K562 (cell line): ENCODE results near the gene GLYATL3. TPM values are rescaled to one million over a fixed set of nuclear protein-coding genes. Genes with fewer than 3 reads are reported as not detected.

Experiments used
- ATF1 ChIP-seq, 2 experiments: fragments of 450-650 bp in 1 of 2; IDR thresholded peaks; 2 replicates each; pipeline ENCODE4 v1.6.1; 2016; ENCODE audit warnings: missing compliant biosample characterization in 1 of 2, missing genetic modification characterization in 1 of 2
- BHLHE40 ChIP-seq: IDR thresholded peaks from 2 replicates; pipeline ENCODE4 v1.6.1; 2011; ENCODE audit warnings: low read length, improper control_type of control experiment
- BMI1 ChIP-seq: fragments of 150-350 bp; IDR thresholded peaks from 2 replicates; pipeline ENCODE4 v1.6.1; 2014; ENCODE audit warnings: low read length
- CHD2 ChIP-seq: IDR thresholded peaks from 2 replicates; pipeline ENCODE4 v1.6.1; 2011; ENCODE audit warnings: low read depth, low read length
- CREB1 ChIP-seq, 2 experiments: sonication (generic) in 1 of 2; formaldehyde crosslinking in 1 of 2; IDR thresholded peaks; 2 replicates each; pipeline versions ENCODE4 v1.6.1 to v1.8.0; 2012 to 2022; ENCODE audit warnings: inconsistent platforms in 1 of 2, mild to moderate bottlenecking in 1 of 2, missing genetic modification reagents in 1 of 2, moderate library complexity in 1 of 2
- ELF2 ChIP-seq: fragments of 250-450 bp; sonication (Bioruptor Pico); IDR thresholded peaks from 2 replicates; pipeline ENCODE4 v1.5.0; 2021; ENCODE audit warnings: mild to moderate bottlenecking
- EP400 ChIP-seq: fragments of 450-650 bp; IDR thresholded peaks from 2 replicates; pipeline ENCODE4 v1.6.1; 2017; ENCODE audit warnings: antibody characterized with exemption, mild to moderate bottlenecking, moderate library complexity
- ETV6 ChIP-seq, 3 experiments: fragments of 150-350 bp in 1 of 3; sonication (generic) in 1 of 3; formaldehyde crosslinking in 1 of 3; IDR thresholded peaks; 2 replicates each; pipeline versions ENCODE4 v1.6.1 to v1.8.0; 2014 to 2022; ENCODE audit warnings: borderline replicate concordance in 2 of 3, low read depth in 2 of 3, antibody characterized with exemption in 1 of 3, low read length in 1 of 3, mild to moderate bottlenecking in 1 of 3, missing genetic modification reagents in 1 of 3
- FOXK1 ChIP-seq: sonication (generic); formaldehyde crosslinking; IDR thresholded peaks from 2 replicates; pipeline ENCODE4 v1.8.0; 2022; ENCODE audit warnings: missing genetic modification reagents, mild to moderate bottlenecking, borderline replicate concordance
- GTF2E2 ChIP-seq: fragments of 200-800 bp; sonication (Bioruptor generic); IDR thresholded peaks from 2 replicates; pipeline ENCODE4 v1.6.1; 2016; ENCODE audit warnings: missing genetic modification characterization, missing compliant biosample characterization
- HNRNPLL ChIP-seq: fragments of 200-400 bp; formaldehyde crosslinking; IDR thresholded peaks from 2 replicates; pipeline ENCODE4 v1.6.1; 2017; ENCODE audit warnings: low read length, low read depth, mild to moderate bottlenecking; ENCODE audit not compliant: poor library complexity, severe bottlenecking
- HOXB6 ChIP-seq: fragments of 250-450 bp; sonication (Bioruptor Pico); IDR thresholded peaks from 2 replicates; pipeline ENCODE4 v1.5.1; 2022; ENCODE audit warnings: mild to moderate bottlenecking, borderline replicate concordance
- JUNB ChIP-seq: fragments of 450-650 bp; formaldehyde crosslinking; conservative IDR thresholded peaks from 2 replicates; pipeline ENCODE4 v1.4.0; 2020; ENCODE audit warnings: mild to moderate bottlenecking
- KAT8 ChIP-seq: fragments of 450-650 bp; IDR thresholded peaks from 2 replicates; pipeline ENCODE4 v1.6.1; 2016; ENCODE audit warnings: low read depth, mild to moderate bottlenecking
- PHF20 ChIP-seq: fragments of 450-650 bp; IDR thresholded peaks from 2 replicates; pipeline ENCODE4 v1.6.1; 2018; ENCODE audit not compliant: partially characterized antibody
- RNF2 ChIP-seq: sonication (generic); IDR thresholded peaks from 2 replicates; pipeline ENCODE4 v1.6.1; 2016
- SAP30 ChIP-seq: fragments of 200-600 bp; sonication (generic); IDR thresholded peaks from 2 replicates; pipeline ENCODE4 v1.6.1; 2012; ENCODE audit warnings: borderline replicate concordance, low read depth, mild to moderate bottlenecking, moderate library complexity, low read length, control low read depth, inconsistent platforms; ENCODE audit not compliant: insufficient read depth, poor library complexity, severe bottlenecking
- STAG1 ChIP-seq: sonication (generic); formaldehyde crosslinking; IDR thresholded peaks from 2 replicates; pipeline ENCODE4 v1.5.0; 2020; ENCODE audit warnings: missing genetic modification reagents, borderline replicate concordance
- ZBED1 ChIP-seq: IDR thresholded peaks from 2 replicates; pipeline ENCODE4 v1.6.1; 2014
- ZNF175 ChIP-seq: fragments of 200-800 bp; sonication (Bioruptor generic); IDR thresholded peaks from 2 replicates; pipeline ENCODE4 v1.6.1; 2016; ENCODE audit warnings: low read depth, mild to moderate bottlenecking, missing genetic modification characterization, missing compliant biosample characterization
- ZNF696 ChIP-seq: fragments of 250-450 bp; sonication (Bioruptor Pico); conservative IDR thresholded peaks from 2 replicates; pipeline ENCODE4 v1.4.0; 2020; ENCODE audit warnings: mild to moderate bottlenecking, moderate library complexity
- polyA plus RNA-seq, 8 experiments: library from polyadenylated mRNA; depleted of rRNA in 4 of 8; stranded (reverse) in 5 of 8; unstranded in 3 of 8; fragments of >200 nt; fragmentation: Nextera tagmentation in 2 of 8; fragmentation: Illumina TruSeq in 1 of 8; extraction: Ambion mirVana in 2 of 8; extraction: Trizol in 1 of 8; gene quantifications; 2 replicates each; pipeline versions ENCODE4 v1.2.1 to v1.2.3, GENCODE V29; 2011 to 2014; ENCODE audit warnings: inconsistent platforms in 1 of 8, missing spikeins in 1 of 8
- total RNA-seq, 7 experiments: library from RNA; depleted of rRNA in 6 of 7; stranded (reverse); fragments of >200 nt in 6 of 7; fragmentation: Illumina TruSeq in 2 of 7; extraction: Trizol in 2 of 7; gene quantifications; 2 replicates each; pipeline versions ENCODE4 v1.2.1 to v1.2.3, GENCODE V29; 2011 to 2021; ENCODE audit warnings: low replicate concordance in 1 of 7
- TF ChIP-seq, protein P1 (sequence below): sonication (generic); formaldehyde crosslinking; IDR thresholded peaks from 2 replicates; pipeline ENCODE4 v1.8.0; 2023; ENCODE audit warnings: mild to moderate bottlenecking, missing genetic modification reagents
- TF ChIP-seq, protein P2 (sequence below): fragments of 450-650 bp; IDR thresholded peaks from 2 replicates; pipeline ENCODE4 v1.6.1; 2016; ENCODE audit warnings: borderline replicate concordance

Gene GLYATL3
- total and polyA plus RNA-seq, 9 of the 15 experiments (the other 6 are each of a cell fraction or from before 2014, with no cell fraction given): not detected

DNA sequence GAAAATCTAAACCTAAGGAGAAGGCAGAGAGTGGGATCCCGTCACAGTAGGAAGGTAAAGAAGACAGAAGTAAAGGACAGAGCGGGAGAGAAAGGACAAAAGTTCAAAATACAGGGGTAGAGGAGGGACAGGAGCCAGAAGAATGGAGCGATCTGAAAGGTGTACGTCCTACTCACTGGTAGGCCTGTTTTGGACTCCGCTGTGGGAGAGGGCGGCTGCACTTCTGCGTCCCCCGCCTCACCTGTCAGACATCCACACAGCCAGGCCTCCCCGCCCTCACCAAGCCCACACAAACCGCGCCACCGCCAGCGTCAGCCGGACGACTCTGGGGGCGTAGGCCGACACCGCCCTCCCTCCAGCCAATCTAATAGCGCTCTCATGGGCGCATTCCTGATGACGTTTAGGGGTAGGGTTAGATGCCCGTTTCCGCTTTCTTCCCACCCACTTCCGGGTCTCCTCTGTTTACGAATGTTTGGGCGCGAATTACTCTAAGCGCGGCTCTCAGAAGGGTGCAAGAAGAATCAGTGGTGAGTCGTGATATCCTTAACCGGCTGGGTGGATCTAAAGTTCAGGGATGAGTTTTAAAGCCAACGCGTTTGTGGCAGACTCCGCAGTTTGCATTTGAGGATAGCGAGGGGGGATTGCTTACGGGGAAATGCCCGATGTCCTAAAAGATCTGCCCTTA lies 36.7 kb upstream of the GLYATL3 start, which contains the start of the genes CENPQ and MMUT (continued):
- TF ChIP-seq, protein P1, sequence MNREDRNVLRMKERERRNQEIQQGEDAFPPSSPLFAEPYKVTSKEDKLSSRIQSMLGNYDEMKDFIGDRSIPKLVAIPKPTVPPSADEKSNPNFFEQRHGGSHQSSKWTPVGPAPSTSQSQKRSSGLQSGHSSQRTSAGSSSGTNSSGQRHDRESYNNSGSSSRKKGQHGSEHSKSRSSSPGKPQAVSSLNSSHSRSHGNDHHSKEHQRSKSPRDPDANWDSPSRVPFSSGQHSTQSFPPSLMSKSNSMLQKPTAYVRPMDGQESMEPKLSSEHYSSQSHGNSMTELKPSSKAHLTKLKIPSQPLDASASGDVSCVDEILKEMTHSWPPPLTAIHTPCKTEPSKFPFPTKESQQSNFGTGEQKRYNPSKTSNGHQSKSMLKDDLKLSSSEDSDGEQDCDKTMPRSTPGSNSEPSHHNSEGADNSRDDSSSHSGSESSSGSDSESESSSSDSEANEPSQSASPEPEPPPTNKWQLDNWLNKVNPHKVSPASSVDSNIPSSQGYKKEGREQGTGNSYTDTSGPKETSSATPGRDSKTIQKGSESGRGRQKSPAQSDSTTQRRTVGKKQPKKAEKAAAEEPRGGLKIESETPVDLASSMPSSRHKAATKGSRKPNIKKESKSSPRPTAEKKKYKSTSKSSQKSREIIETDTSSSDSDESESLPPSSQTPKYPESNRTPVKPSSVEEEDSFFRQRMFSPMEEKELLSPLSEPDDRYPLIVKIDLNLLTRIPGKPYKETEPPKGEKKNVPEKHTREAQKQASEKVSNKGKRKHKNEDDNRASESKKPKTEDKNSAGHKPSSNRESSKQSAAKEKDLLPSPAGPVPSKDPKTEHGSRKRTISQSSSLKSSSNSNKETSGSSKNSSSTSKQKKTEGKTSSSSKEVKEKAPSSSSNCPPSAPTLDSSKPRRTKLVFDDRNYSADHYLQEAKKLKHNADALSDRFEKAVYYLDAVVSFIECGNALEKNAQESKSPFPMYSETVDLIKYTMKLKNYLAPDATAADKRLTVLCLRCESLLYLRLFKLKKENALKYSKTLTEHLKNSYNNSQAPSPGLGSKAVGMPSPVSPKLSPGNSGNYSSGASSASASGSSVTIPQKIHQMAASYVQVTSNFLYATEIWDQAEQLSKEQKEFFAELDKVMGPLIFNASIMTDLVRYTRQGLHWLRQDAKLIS (CRISPR knock-in tag): peak; percentile 60; the same call in 1 of the 2 replicates
- TF ChIP-seq HNRNPLL: peak; percentile 91
- TF ChIP-seq CHD2: peak; percentile 46; the same call in 1 of the 2 replicates
- 0 out of 2 replicates have a peak, but pooled peaks have one; percentile 87 for TF ChIP-seq FOXK1 (CRISPR knock-in tag)
- TF ChIP-seq EP400: peak; percentile 93
- TF ChIP-seq ETV6 (IDR thresholded peaks at IDR 0.05; ENCODE audit: borderline replicate concordance in 1 of 2, low read depth in 2 of 2, low read length in 1 of 2): peak; percentile 38 to 67; a peak in 2 of 4 replicates
- TF ChIP-seq ETV6 (CRISPR knock-in tag; IDR thresholded peaks at IDR 0.05; ENCODE audit: borderline replicate concordance): no peak
- peak; percentile 75; the same call in 1 of the 2 replicates for TF ChIP-seq ZBED1
- TF ChIP-seq, protein P2, sequence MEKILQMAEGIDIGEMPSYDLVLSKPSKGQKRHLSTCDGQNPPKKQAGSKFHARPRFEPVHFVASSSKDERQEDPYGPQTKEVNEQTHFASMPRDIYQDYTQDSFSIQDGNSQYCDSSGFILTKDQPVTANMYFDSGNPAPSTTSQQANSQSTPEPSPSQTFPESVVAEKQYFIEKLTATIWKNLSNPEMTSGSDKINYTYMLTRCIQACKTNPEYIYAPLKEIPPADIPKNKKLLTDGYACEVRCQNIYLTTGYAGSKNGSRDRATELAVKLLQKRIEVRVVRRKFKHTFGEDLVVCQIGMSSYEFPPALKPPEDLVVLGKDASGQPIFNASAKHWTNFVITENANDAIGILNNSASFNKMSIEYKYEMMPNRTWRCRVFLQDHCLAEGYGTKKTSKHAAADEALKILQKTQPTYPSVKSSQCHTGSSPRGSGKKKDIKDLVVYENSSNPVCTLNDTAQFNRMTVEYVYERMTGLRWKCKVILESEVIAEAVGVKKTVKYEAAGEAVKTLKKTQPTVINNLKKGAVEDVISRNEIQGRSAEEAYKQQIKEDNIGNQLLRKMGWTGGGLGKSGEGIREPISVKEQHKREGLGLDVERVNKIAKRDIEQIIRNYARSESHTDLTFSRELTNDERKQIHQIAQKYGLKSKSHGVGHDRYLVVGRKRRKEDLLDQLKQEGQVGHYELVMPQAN: peak; percentile 91
- TF ChIP-seq CREB1 (IDR thresholded peaks at IDR 0.05): peak; percentile 99
- peak; percentile 99 for TF ChIP-seq CREB1 (CRISPR knock-in tag; IDR thresholded peaks at IDR 0.05)
- TF ChIP-seq ATF1 (CRISPR knock-in tag; IDR thresholded peaks at IDR 0.05): peak; percentile 94
- peak; percentile 99 for TF ChIP-seq ATF1 (tag; IDR thresholded peaks at IDR 0.05)
- peak; percentile 91 for TF ChIP-seq SAP30
- no peak for TF ChIP-seq HOXB6 (CRISPR knock-in tag)
- TF ChIP-seq KAT8: no peak
- no peak for TF ChIP-seq JUNB (CRISPR knock-in tag)
- no peak for TF ChIP-seq BMI1
- TF ChIP-seq RNF2: peak; percentile 24; the same call in 1 of the 2 replicates
- peak; percentile 97 for TF ChIP-seq PHF20
- no peak for TF ChIP-seq ZNF696
- no peak for TF ChIP-seq STAG1
- TF ChIP-seq ZNF175 (CRISPR knock-in tag): 0 out of 2 replicates have a peak, but pooled peaks have one; percentile 19
- TF ChIP-seq ELF2 (CRISPR knock-in tag): peak; percentile 95
- peak; percentile 54; the same call in 1 of the 2 replicates for TF ChIP-seq GTF2E2
- TF ChIP-seq BHLHE40: no peak
